ENCODE measurements around the gene CCDC148.

- TF ChIP-seq CBX2 (IDR thresholded peaks at IDR 0.05; ENCODE audit: borderline replicate concordance, low read depth), result no peak
- TF ChIP-seq POLR2A (IDR thresholded peaks at IDR 0.05; ENCODE audit: low read length), result no peak
- no peak for TF ChIP-seq RAD21 (conservative IDR thresholded peaks at IDR 0.05 in 1 of 2, IDR thresholded peaks at IDR 0.05 in 1 of 2)
- no peak for TF ChIP-seq CTCF (IDR thresholded peaks at IDR 0.05)
- no peak for TF ChIP-seq EHMT2 (IDR thresholded peaks at IDR 0.05; ENCODE audit: low read depth)
- TF ChIP-seq MAX (IDR thresholded peaks at IDR 0.05), result no peak
- TF ChIP-seq HDAC2 (IDR thresholded peaks at IDR 0.05), result no peak
These were observed 190.4 kb downstream of the CCDC148 start for GRCh38 chr2:158266111-158266510.
